GM19395 (cell line): ENCODE results near the gene HM13.
"Not testable (repeated sequence)": the region's sequence is repeated elsewhere in the genome, so short reads cannot be mapped to it uniquely, and the experiment has no call there.

ENCODE experiments used
- ATAC-seq: cut with Tn5 transposase; IDR thresholded peaks from one replicate; pipeline ENCODE4 v1.9.1; 2021; ENCODE audit warnings: mild to moderate bottlenecking, moderate library complexity; ENCODE audit not compliant: unreplicated experiment

The HM13 gene

GRCh38 chr20:31566319-31566657, 52.0 kb downstream of the HM13 start:
- no peak for ATAC-seq

- ATAC-seq: no peak
Measured at GRCh38 chr20:31566658-31567379, 52.6 kb downstream of the HM13 start.

GRCh38 chr20:31567380-31567720, 53.1 kb downstream of the HM13 start:
- ATAC-seq: no peak

GRCh38 chr20:31568041-31568731, 53.9 kb downstream of the HM13 start:
- ATAC-seq: no peak

- no peak for ATAC-seq
Measured at GRCh38 chr20:31568773-31569162, 54.5 kb downstream of the HM13 start.

- ATAC-seq: no peak
Measured at GRCh38 chr20:31569163-31570020, 55.1 kb downstream of the HM13 start.

- no peak for ATAC-seq
Measured at GRCh38 chr20:31570021-31570463, 55.8 kb downstream of the HM13 start.

GRCh38 chr20:31570735-31571617, 56.7 kb downstream of the HM13 start:
- no peak for ATAC-seq

- peak; percentile 2 for ATAC-seq
Measured at GRCh38 chr20:31572042-31572700, 57.9 kb downstream of the HM13 start.

- ATAC-seq: peak; percentile 83
Measured at GRCh38 chr20:31572701-31573554, 58.7 kb downstream of the HM13 start.

GRCh38 chr20:31573555-31574321, 59.5 kb downstream of the HM13 start:
- ATAC-seq: peak; percentile 32

- not testable (repeated sequence) for ATAC-seq
Measured at GRCh38 chr20:31574986-31575385, 60.7 kb downstream of the HM13 start.

GRCh38 chr20:31576751-31577150, 62.5 kb downstream of the HM13 start:
- ATAC-seq: no peak

- ATAC-seq: no peak
Measured at GRCh38 chr20:31577194-31577593, 63.0 kb downstream of the HM13 start.

GRCh38 chr20:31578448-31579138, 64.4 kb downstream of the HM13 start:
- no peak for ATAC-seq

- ATAC-seq: no peak
Measured at GRCh38 chr20:31579245-31579644, 65.0 kb downstream of the HM13 start.

- ATAC-seq: not testable (repeated sequence)
Measured at GRCh38 chr20:31579941-31580651, 65.9 kb downstream of the HM13 start.
